Right lobe of liver (tissue), 6 donors: Measurements from ENCODE around the gene RAI1. TPM values are rescaled to one million over a fixed set of nuclear protein-coding genes. Genes with fewer than 3 reads are reported as not detected.
A peak's percentile ranks its signal among the peaks of the same experiment; 100 is the strongest.
"Not testable (repeated sequence)": the region's sequence is repeated elsewhere in the genome, so short reads cannot be mapped to it uniquely, and the experiment has no call there.

ENCODE experiments used
- ATAC-seq, 4 donors: fragments of 200-7000 bp; cut with Tn5 transposase; one replicate each; pipeline ENCODE4 v1.9.1; 2020; ENCODE audit warnings: mild to moderate bottlenecking in 4 of 4, moderate library complexity in 4 of 4
- DNase-seq, 3 donors: peaks; one replicate each; pipeline ENCODE4 v3.0.0-alpha.2; 2020
- H3K27ac ChIP-seq, 3 donors: fragments of 200-600 bp; one replicate each; pipeline ENCODE4 v1.8.0; 2022
- H3K27me3 ChIP-seq, 2 donors: fragments of 200-600 bp; one replicate each; pipeline ENCODE4 v1.8.0; 2022
- H3K36me3 ChIP-seq, 4 donors: fragments of 200-600 bp; sonication (generic) in 1 of 4; one replicate each; pipeline versions ENCODE4 v1.5.1 to v1.8.0; 2017 to 2022; ENCODE audit warnings: control low read depth in 1 of 4
- H3K4me1 ChIP-seq, 4 donors: fragments of 200-600 bp; sonication (generic) in 1 of 4; one replicate each; pipeline versions ENCODE4 v1.5.1 to v1.8.0; 2017 to 2022; ENCODE audit warnings: control low read depth in 1 of 4
- H3K4me3 ChIP-seq, 3 donors: fragments of 200-600 bp; one replicate each; pipeline ENCODE4 v1.8.0; 2022
- H3K9me3 ChIP-seq, 4 donors: fragments of 200-600 bp; sonication (generic) in 1 of 4; one replicate each; pipeline versions ENCODE4 v1.5.1 to v1.8.0; 2017 to 2022; ENCODE audit warnings: control low read depth in 1 of 4
- CTCF ChIP-seq, 4 donors: fragments of 200-600 bp in 3 of 4; fragments of 450-650 bp in 1 of 4; IDR thresholded peaks; one replicate each; pipeline versions ENCODE4 v1.5.1 to v1.8.0; 2016 to 2022; ENCODE audit warnings: antibody characterized with exemption in 4 of 4, mild to moderate bottlenecking in 2 of 4
- POLR2A ChIP-seq: fragments of 450-650 bp; IDR thresholded peaks from one replicate; pipeline ENCODE4 v1.6.1; 2017; ENCODE audit warnings: antibody characterized with exemption, mild to moderate bottlenecking
- WGBS: methylation state at CpG from one replicate; pipeline ENCODE4 v1.1.6; 2018; ENCODE audit warnings: low coverage, low lambda C conversion rate; ENCODE audit not compliant: insufficient coverage; ENCODE audit errors: missing lambda C conversion rate; 5-methylcytosine and 5-hydroxymethylcytosine counted together
- intact Hi-C, 2 donors: fragments of 100-400 bp; cut with DNase I; formaldehyde crosslinking; loops; one replicate each; pipeline versions ENCODE4 v1.11.2 to v1.14.1; 2022
- total RNA-seq, 6 experiments: library from RNA; depleted of rRNA in 2 of 6; stranded (reverse); fragments of >200 nt in 2 of 6; fragmentation: NEBNext Ultra II Directional in 3 of 6; extraction: Animal tissue kit (Norgen Biotek cat#: 25700) in 3 of 6; gene quantifications; one replicate each; pipeline versions ENCODE4 v1.1.0 to v1.2.4, GENCODE V29; 2016 to 2023
- donor health status: DM: no; HTN: yes; CAD: no.
- donor health status: DM: no; HTN: no; CAD: no.
- donor health status: DM: no; HTN: no; CAD: no.
- donor health status: DM: no; HTN: yes; CAD: no.
- donor health status: DM: no; HTN: yes; CAD: no.

The RAI1 gene
- total RNA-seq, 6 experiments from 2014 or later: 6.1 to 14.5 (median 8.4) TPM

DNA sequence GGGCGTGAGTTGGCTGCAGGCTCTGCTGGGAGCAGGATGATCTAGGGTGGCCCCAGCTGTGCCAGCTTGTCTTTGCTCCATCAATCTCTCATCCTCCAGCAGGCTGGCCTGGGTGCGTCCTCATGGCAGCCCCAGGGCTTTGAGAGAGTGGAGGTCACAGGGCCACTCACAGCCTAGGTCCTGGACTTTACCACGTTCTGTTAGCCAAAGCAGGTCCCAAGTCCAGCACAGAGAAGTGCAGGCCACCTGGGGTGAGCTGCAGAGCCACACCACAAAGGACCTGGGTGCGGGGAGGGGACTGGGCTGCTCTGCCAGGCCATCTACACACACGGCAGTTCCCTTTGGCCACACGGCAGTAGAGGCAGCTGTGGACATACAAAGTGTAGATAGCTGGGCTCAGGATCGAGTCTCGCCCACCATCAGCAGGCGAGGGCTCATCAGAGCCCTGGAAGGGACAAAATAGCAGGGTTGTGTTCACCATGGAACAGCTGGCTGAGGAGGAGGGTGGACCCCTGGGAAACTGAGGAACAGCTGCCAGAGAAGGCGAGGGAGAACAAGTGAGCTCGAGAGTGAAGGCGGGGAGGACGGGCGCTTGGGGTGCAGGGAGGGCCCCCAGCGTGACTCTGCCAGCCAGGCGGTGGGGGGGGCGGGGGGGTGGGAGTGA lies 125.5 kb downstream of the RAI1 start:
- TF ChIP-seq POLR2A (no peak), CTCF (IDR thresholded peaks at IDR 0.05) (no peak)
- Histone ChIP-seq H3K36me3 (peaks cover 0 to 2% (median 0%) of the 10 kb centered on the region in 4 donors), H3K27me3 (no peaks in the 10 kb centered on the region), H3K4me1 (peaks cover 0 to 39% (median 5%) of the 10 kb centered on the region in 4 donors), H3K4me3 (no peak overlapping the region), H3K27ac (no peak overlapping the region), H3K9me3 (no peaks in the 10 kb centered on the region)
- peak in 2 of 3 donors; percentile 90 to 94 for DNase-seq
- 35% methylated on average over 7 of the region's 17 CpGs for WGBS
- intact Hi-C loops: no loop called here
- peak; percentile 53 to 82 (median 72) for ATAC-seq

DNA sequence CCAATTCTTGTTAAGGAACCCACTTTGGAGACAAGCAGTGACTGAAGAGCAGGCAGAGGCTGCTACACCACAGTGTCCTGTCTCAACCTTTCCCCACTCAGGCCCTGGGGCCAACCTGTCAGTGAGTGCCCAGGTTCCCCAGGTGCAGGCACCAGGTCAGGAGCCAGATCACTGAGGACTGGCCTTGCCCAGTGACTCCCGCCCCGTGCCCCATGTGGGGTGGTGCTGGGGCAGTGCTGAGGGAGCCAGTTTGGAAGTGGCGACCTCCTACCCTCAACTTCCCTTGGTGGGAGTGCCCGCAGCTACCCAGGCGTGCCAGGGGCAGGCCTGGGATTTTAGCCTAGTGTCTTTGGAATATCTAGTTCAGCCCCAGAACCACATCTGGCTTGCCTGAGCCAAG lies 126.2 kb downstream of the RAI1 start:
- no peak overlapping the region for H3K4me3 ChIP-seq
- peaks cover 0 to 9% (median 0%) of the 10 kb centered on the region in 4 donors for H3K36me3 ChIP-seq
- no peaks in the 10 kb centered on the region for H3K27me3 ChIP-seq
- ATAC-seq: peak in 3 of 4 donors; percentile 1 to 17 (median 9)
- peaks cover 0 to 46% (median 9%) of the 10 kb centered on the region in 4 donors for H3K4me1 ChIP-seq
- no CpG with 5 or more reads among the region's 5 CpGs for WGBS
- no peak for TF ChIP-seq POLR2A
- no peak for TF ChIP-seq CTCF (IDR thresholded peaks at IDR 0.05)
- peak overlapping the region in 1 of 3 donors; percentile 38 for H3K27ac ChIP-seq
- no peaks in the 10 kb centered on the region for H3K9me3 ChIP-seq
- DNase-seq: peak in 1 of 3 donors; percentile 76
- intact Hi-C loops: no loop called here

- Histone ChIP-seq H3K4me1 (peaks cover 0 to 54% (median 12%) of the 10 kb centered on the region in 4 donors), H3K36me3 (peaks cover 0 to 17% (median 2%) of the 10 kb centered on the region in 4 donors)
- WGBS: 95% methylated on average over 4 of the region's 5 CpGs
- H3K27me3 ChIP-seq, DNase-seq, H3K4me3 ChIP-seq, intact Hi-C loops, H3K9me3 ChIP-seq, ATAC-seq, H3K27ac ChIP-seq: not testable (repeated sequence)
Measured at GRCh38 chr17:17808200-17808599, 126.9 kb downstream of the RAI1 start.

GRCh38 chr17:17808706-17809432 lies 127.6 kb downstream of the RAI1 start:
- intact Hi-C loops: no loop called here

More at GRCh38 chr17:17808706-17809432, 127.6 kb downstream of the RAI1 start:
- Histone ChIP-seq H3K4me1 (peaks cover 0 to 60% (median 15%) of the 10 kb centered on the region in 4 donors), H3K4me3 (no peak overlapping the region), H3K9me3 (no peaks in the 10 kb centered on the region), H3K27me3 (no peaks in the 10 kb centered on the region), H3K36me3 (peaks cover 0 to 23% (median 4%) of the 10 kb centered on the region in 4 donors), H3K27ac (no peak overlapping the region)
- 74% methylated on average over 6 of the region's 15 CpGs for WGBS
- DNase-seq (peak in 1 of 3 donors; percentile 72), ATAC-seq (no peak)
- TF ChIP-seq POLR2A (no peak), CTCF (IDR thresholded peaks at IDR 0.05) (no peak)
